HFF-Myc (cell line): Measurements from ENCODE around the gene NHLRC4.

Experiments used
- DNase-seq: peaks from one replicate; pipeline ENCODE4 v3.0.0-alpha.2; 2011; ENCODE audit warnings: low read depth; ENCODE audit errors: extremely low read depth
- H3K4me3 ChIP-seq: replicated peaks from 2 replicates; pipeline ENCODE4 v1.5.1; 2011; ENCODE audit warnings: low read depth, mild to moderate bottlenecking, control low read depth, low read length
- TF ChIP-seq, protein P1 (sequence below): IDR thresholded peaks from 2 replicates; pipeline ENCODE4 v1.5.1; 2012; ENCODE audit warnings: mild to moderate bottlenecking, low read depth, low read length, control low read depth; ENCODE audit errors: missing control alignments

The NHLRC4 gene

GRCh38 chr16:583470-583814 lies 16.6 kb downstream of the NHLRC4 start:
- no peak overlapping the region for H3K4me3 ChIP-seq
- TF ChIP-seq, protein P1, sequence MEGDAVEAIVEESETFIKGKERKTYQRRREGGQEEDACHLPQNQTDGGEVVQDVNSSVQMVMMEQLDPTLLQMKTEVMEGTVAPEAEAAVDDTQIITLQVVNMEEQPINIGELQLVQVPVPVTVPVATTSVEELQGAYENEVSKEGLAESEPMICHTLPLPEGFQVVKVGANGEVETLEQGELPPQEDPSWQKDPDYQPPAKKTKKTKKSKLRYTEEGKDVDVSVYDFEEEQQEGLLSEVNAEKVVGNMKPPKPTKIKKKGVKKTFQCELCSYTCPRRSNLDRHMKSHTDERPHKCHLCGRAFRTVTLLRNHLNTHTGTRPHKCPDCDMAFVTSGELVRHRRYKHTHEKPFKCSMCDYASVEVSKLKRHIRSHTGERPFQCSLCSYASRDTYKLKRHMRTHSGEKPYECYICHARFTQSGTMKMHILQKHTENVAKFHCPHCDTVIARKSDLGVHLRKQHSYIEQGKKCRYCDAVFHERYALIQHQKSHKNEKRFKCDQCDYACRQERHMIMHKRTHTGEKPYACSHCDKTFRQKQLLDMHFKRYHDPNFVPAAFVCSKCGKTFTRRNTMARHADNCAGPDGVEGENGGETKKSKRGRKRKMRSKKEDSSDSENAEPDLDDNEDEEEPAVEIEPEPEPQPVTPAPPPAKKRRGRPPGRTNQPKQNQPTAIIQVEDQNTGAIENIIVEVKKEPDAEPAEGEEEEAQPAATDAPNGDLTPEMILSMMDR, result no peak
- no peak for DNase-seq

- DNase-seq, result no peak
- no peak overlapping the region for H3K4me3 ChIP-seq
Observed at GRCh38 chr16:583815-584591, 17.2 kb downstream of the NHLRC4 start.

GRCh38 chr16:585351-585750 lies 18.5 kb downstream of the NHLRC4 start:
- DNase-seq, result no peak
- TF ChIP-seq, protein P1, result no peak
- no peak overlapping the region for H3K4me3 ChIP-seq

More at GRCh38 chr16:583815-584591, 17.2 kb downstream of the NHLRC4 start:
- TF ChIP-seq, protein P1, result no peak

DNA sequence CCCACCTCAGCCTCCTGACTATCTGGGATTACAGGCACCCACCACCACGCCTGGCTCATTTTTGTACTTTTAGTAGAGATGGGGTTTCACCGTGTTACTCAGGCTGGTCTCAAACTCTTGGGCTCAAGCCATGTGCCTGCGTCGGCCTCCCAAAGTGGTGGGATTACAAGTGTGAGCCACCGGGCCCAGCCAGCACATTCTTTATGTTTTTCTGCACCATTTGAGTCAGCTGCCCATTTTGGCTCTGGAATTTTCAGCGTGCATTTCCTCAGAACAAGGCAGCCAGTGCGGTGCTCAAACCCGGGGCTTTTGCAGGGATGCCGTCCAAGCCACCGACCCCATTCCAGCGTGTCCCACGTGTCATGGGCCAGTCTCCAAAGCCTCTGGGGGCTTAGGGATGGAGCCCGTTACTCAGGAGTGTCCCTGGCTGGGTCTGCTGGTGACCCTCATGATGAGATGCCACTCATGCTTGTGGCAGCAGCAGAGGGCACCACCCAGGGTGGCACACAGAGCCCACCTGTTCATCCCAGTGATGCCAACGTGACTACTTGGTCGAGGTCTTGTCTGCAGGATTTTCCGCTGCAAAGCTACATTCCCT lies 19.3 kb downstream of the NHLRC4 start:
- TF ChIP-seq, protein P1, result no peak
- no peak for DNase-seq
- no peak overlapping the region for H3K4me3 ChIP-seq

GRCh38 chr16:586645-587590 lies 20.1 kb downstream of the NHLRC4 start:
- peak overlapping the region; percentile 79; the same call in 1 of the 2 replicates for H3K4me3 ChIP-seq
- no peak for DNase-seq
- TF ChIP-seq, protein P1, result no peak

GRCh38 chr16:588639-588888 lies 21.8 kb downstream of the NHLRC4 start:
- H3K4me3 ChIP-seq, result peak overlapping the region; percentile 79
- no peak for DNase-seq

More at GRCh38 chr16:588639-588888, 21.8 kb downstream of the NHLRC4 start:
- TF ChIP-seq, protein P1, result no peak
